ENCODE measurements around the gene SMYD3.

Gene SMYD3

DNA sequence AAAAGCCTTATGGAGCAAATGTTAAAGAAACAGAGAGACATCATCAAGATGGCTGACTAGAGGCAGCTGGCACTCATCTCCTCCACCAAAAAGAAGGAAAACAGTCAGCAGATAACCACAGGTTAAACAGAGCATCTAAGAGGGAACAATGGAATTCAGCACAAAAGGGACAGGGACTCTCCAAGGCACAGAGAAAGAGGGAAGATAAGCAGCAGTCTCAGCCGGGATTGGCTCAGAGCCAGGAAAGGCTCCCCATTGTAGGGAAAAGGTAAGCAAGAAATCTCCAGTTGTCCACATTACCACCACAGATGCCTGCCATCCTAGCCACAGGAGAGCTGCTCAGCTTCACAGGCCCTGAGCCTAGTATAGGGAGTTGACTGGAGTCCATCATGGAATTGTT is 605.5 kb downstream of the SMYD3 start:
- Histone ChIP-seq H3K4me3 (ENCODE audit: low read length) (no peak overlapping the region), H3K27ac (ENCODE audit: low read length) (no peak overlapping the region), H3K4me1 (ENCODE audit: low read length) (no peaks in the 10 kb centered on the region), H3K9me3 (replicated peaks; ENCODE audit: insufficient read depth, low read length) (no peaks in the 10 kb centered on the region), H3K36me3 (replicated peaks; ENCODE audit: insufficient read depth, low read length) (no peaks in the 10 kb centered on the region), H3K9me2 (replicated peaks; ENCODE audit: insufficient read depth, low read length) (no peaks in the 10 kb centered on the region), H3K27me3 (replicated peaks; ENCODE audit: insufficient read depth, low read length) (no peaks in the 10 kb centered on the region), H4K20me1 (ENCODE audit: insufficient read depth, low read length) (no peaks in the 10 kb centered on the region), H3K4me2 (ENCODE audit: low read depth, low read length) (no peak overlapping the region), H2AFZ (ENCODE audit: low read length) (no peak overlapping the region), H3K79me2 (ENCODE audit: low read length) (no peaks in the 10 kb centered on the region), H3K9ac (ENCODE audit: low read length) (no peak overlapping the region), H3F3A (ENCODE audit: insufficient read depth, low read length) (no peaks in the 10 kb centered on the region)
- TF ChIP-seq EZH2 (optimal IDR thresholded peaks at IDR 0.05; ENCODE audit: low read depth, low read length) (no peak), EZH2phosphoT487 (IDR thresholded peaks at IDR 0.05; ENCODE audit: low read length) (no peak)
- TF ChIP-seq, protein P1, sequence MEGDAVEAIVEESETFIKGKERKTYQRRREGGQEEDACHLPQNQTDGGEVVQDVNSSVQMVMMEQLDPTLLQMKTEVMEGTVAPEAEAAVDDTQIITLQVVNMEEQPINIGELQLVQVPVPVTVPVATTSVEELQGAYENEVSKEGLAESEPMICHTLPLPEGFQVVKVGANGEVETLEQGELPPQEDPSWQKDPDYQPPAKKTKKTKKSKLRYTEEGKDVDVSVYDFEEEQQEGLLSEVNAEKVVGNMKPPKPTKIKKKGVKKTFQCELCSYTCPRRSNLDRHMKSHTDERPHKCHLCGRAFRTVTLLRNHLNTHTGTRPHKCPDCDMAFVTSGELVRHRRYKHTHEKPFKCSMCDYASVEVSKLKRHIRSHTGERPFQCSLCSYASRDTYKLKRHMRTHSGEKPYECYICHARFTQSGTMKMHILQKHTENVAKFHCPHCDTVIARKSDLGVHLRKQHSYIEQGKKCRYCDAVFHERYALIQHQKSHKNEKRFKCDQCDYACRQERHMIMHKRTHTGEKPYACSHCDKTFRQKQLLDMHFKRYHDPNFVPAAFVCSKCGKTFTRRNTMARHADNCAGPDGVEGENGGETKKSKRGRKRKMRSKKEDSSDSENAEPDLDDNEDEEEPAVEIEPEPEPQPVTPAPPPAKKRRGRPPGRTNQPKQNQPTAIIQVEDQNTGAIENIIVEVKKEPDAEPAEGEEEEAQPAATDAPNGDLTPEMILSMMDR (IDR thresholded peaks at IDR 0.05; ENCODE audit: low read length) = no peak
- DNase-seq = no peak

DNA sequence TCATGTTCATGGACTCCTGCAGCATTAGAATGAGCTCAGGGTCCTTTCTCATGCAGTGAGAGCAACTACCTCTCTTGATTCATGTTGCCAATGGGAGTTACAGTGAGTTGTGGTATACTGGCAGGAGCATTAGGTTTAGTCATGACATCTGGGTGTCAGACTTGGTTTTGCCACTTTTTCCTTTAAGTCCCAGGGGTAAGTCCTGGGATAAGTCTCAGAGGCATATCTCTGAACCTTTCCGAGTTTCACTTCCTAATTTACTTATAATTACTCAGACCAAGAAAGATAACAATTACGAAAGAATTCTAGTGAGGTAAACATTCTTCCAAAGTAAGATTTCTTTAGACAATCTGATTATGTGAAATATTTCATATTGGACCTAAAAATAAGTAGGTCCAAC is 606.0 kb downstream of the SMYD3 start:
- Histone ChIP-seq H3K4me3 (ENCODE audit: low read length) (no peak overlapping the region), H3K27ac (ENCODE audit: low read length) (no peak overlapping the region), H4K20me1 (ENCODE audit: insufficient read depth, low read length) (no peaks in the 10 kb centered on the region), H3K9me2 (replicated peaks; ENCODE audit: insufficient read depth, low read length) (no peaks in the 10 kb centered on the region), H3K27me3 (replicated peaks; ENCODE audit: insufficient read depth, low read length) (no peaks in the 10 kb centered on the region), H3K9ac (ENCODE audit: low read length) (no peak overlapping the region), H3K9me3 (replicated peaks; ENCODE audit: insufficient read depth, low read length) (no peaks in the 10 kb centered on the region), H3K4me2 (ENCODE audit: low read depth, low read length) (no peak overlapping the region), H3K79me2 (ENCODE audit: low read length) (no peaks in the 10 kb centered on the region), H3K36me3 (replicated peaks; ENCODE audit: insufficient read depth, low read length) (no peaks in the 10 kb centered on the region), H2AFZ (ENCODE audit: low read length) (no peak overlapping the region), H3K4me1 (ENCODE audit: low read length) (no peaks in the 10 kb centered on the region), H3F3A (ENCODE audit: insufficient read depth, low read length) (no peaks in the 10 kb centered on the region)
- TF ChIP-seq EZH2 (optimal IDR thresholded peaks at IDR 0.05; ENCODE audit: low read depth, low read length) = no peak
- TF ChIP-seq, protein P1 (IDR thresholded peaks at IDR 0.05; ENCODE audit: low read length) = no peak
- no peak for TF ChIP-seq EZH2phosphoT487 (IDR thresholded peaks at IDR 0.05; ENCODE audit: low read length)
- DNase-seq = no peak

DNA sequence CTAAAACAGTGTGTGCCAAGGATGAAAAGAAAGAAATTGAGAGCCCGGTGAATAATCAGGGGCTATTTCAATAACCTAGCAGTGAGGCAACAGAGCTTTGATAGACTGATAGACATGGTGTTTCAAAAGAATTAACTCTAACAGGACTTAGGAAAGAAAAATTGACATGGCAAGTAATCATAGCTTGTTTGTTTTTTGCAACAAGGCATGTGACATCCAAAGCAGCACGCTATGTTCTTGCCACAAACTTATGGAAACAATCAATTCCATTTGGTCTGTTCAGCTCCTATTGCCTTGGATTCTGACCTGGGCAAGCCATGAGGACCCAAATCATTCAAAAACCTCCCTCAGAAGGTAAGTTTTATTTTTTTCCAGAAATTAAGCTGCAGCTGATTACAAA is 608.5 kb downstream of the SMYD3 start:
- Histone ChIP-seq H3K27ac (ENCODE audit: low read length) (no peak overlapping the region), H3K4me3 (ENCODE audit: low read length) (no peak overlapping the region), H3K9me2 (replicated peaks; ENCODE audit: insufficient read depth, low read length) (no peaks in the 10 kb centered on the region), H3K79me2 (ENCODE audit: low read length) (no peaks in the 10 kb centered on the region), H3K4me1 (ENCODE audit: low read length) (no peaks in the 10 kb centered on the region), H3K36me3 (replicated peaks; ENCODE audit: insufficient read depth, low read length) (no peaks in the 10 kb centered on the region), H2AFZ (ENCODE audit: low read length) (no peak overlapping the region), H3K9me3 (replicated peaks; ENCODE audit: insufficient read depth, low read length) (no peaks in the 10 kb centered on the region), H3F3A (ENCODE audit: insufficient read depth, low read length) (no peaks in the 10 kb centered on the region), H4K20me1 (ENCODE audit: insufficient read depth, low read length) (no peaks in the 10 kb centered on the region), H3K9ac (ENCODE audit: low read length) (no peak overlapping the region), H3K27me3 (replicated peaks; ENCODE audit: insufficient read depth, low read length) (no peaks in the 10 kb centered on the region), H3K4me2 (ENCODE audit: low read depth, low read length) (no peak overlapping the region)
- DNase-seq = no peak
- TF ChIP-seq, protein P1 (IDR thresholded peaks at IDR 0.05; ENCODE audit: low read length) = no peak
- TF ChIP-seq EZH2 (optimal IDR thresholded peaks at IDR 0.05; ENCODE audit: low read depth, low read length) (no peak), EZH2phosphoT487 (IDR thresholded peaks at IDR 0.05; ENCODE audit: low read length) (no peak)
